ENCODE measurements around the gene CCHCR1.

- TF ChIP-seq PPARA (CRISPR knock-in tag; IDR thresholded peaks at IDR 0.05; ENCODE audit: borderline replicate concordance) (no peak), CSRNP3 (CRISPR knock-in tag; IDR thresholded peaks at IDR 0.05) (no peak), POU6F1 (CRISPR knock-in tag; IDR thresholded peaks at IDR 0.05; ENCODE audit: borderline replicate concordance, low read depth) (no peak), ZFP3 (CRISPR knock-in tag; IDR thresholded peaks at IDR 0.05) (no peak), PATZ1 (CRISPR knock-in tag; IDR thresholded peaks at IDR 0.05; ENCODE audit: borderline replicate concordance) (no peak)
Measured at GRCh38 chr6:31149827-31150447, 7.7 kb downstream of the CCHCR1 start.
